Germinal center (tissue), 1 donor: ENCODE results near the gene TLK1.

Source experiments
- DNase-seq: peaks from one replicate; pipeline ENCODE4 v3.0.0; 2012; ENCODE audit warnings: mixed read lengths, low spot score

Gene TLK1

DNA sequence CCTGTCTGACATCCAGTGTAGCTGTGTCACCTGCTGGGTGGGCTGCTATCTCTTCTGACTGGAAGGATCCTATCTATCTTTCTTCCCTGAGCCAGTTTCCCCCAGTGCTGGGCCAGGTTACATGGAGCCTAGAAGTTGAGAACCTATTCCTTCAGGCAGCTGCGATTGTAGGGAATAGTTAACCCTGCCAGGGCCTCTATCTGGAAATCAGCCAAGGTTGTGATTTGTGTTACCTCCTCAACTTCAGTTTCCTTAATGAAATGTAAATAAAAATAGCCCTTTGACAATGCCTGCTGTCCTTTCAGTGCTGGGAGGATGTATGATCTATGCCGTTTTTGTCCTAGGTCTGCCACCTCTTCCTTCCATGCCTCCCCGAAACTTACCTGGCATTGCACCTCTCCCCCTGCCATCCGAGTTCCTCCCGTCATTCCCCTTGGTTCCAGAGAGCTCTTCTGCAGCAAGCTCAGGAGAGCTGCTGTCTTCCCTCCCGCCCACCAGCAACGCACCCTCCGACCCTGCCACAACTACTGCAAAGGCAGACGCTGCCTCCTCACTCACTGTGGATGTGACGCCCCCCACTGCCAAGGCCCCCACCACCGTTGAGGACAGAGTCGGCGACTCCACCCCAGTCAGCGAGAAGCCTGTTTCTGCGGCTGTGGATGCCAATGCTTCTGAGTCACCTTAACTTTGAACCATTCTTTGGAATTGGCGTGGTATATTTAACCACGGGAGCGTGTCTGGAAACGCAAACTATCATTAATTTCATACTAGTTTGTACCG is 195.1 kb downstream of the TLK1 start:
- DNase-seq: no peak

DNA sequence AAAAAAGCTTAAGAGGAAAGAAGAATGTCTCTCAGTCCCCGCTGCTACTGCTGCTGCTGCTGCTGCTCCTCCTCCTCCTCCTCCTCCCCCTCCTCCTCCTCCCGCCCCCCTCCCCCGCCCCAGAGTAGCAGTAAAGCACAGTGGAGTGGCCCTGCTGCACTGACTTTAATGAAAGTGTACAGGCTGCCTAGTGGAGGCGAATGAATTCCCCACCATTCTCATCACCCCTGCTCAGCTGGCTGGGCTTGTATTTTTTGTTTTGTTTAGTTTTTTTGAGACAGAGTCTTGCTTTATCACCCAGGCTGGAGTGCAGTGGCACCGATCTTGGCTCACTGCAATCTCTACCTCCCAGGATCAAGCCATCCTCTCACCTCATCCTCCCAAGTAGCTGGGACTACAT is 197.3 kb downstream of the TLK1 start:
- DNase-seq: no peak

- DNase-seq: no peak
Observed at GRCh38 chr2:170953941-170954340, 206.8 kb downstream of the TLK1 start.

- peak; percentile 41 for DNase-seq
Observed at GRCh38 chr2:170950221-170950761, 210.4 kb downstream of the TLK1 start.

DNA sequence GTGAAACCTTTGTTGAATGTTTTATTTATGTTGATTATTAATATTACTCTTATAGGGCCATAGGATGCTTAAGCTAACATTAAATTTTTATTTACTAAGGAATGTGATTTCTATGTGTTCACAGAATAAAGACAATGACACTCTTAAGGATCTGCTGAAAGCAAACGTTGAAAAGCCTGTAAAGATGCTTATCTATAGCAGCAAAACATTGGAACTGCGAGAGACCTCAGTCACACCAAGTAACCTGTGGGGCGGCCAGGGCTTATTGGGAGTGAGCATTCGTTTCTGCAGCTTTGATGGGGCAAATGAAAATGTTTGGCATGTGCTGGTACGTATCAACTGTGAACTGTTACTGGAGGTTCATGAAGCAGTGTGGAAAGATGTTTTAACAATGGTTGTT is 211.3 kb downstream of the TLK1 start:
- no peak for DNase-seq

DNA sequence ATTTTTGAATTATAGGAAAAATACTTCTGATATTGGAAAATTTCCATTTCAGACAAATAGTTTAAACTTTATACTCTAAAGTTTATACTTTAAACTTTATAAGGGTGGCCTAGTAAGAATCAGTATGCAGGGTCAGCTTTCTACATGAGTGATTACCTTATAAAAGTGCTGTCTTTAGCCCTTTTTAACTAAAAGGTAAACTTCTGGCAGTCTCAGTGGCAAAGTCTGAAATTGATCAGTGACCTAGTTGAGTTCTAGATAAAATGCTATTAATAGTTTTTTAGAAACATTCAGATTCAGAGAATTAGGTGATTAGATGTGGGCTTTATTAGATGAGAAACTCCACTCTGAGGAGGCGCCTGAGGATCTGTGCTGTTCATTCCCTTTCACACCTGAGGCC is 216.1 kb downstream of the TLK1 start:
- no peak for DNase-seq

DNA sequence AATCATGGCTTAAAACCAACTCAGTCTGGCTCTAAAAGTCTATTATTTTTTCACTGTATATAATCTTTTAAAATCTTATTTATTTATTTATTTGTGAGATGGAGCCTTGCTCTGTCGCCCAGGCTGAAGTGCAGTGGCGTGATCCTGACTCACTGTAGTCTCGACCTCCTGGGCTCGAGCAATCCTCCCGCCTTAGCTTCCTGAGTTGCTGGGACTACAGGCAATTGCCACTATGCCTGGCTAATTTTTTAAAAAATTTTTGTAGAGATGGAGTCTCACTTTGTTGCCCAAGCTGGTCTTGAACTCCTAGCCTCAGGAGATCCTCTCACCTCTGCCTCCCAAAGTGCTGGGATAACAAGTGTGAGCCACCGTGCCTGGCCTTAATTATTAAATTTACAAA is 217.1 kb downstream of the TLK1 start:
- DNase-seq: no peak

DNA sequence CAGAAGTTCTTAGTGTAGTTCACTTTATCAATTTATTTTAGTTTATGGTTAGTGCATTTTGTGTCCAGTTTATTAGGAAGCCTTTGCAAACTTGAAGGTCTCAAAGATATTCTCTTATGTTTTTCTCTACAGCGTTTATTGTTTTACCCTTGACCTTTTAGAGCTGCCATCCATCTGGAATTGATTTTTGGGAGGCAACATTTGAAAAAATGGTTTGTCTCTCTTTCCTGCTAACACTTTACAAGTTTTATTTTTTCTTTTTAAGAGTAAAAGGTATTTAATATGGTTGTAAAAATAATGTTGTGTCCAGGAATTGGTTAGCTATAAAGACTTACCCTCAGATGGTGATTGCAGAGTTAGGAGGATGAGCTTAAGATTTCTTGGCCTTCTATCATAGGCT is 217.7 kb downstream of the TLK1 start:
- no peak for DNase-seq

DNA sequence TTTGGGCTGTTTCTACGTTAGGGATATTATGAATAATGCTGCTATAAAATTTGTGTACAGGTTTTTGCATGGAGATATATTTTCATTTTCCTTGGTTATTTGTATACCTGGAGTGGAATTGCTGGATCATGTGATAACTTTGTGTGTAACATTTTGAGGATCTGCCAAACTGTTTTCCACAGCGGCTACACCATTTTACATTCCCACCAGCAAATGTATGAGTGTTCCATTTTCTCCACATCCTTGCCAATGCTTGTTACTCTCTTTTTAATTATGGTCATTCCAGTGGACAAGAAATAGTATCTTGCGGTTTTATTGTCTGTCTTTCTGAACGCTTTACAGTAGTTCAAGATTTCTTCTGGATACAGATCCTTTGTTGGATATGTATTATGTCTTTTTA is 218.1 kb downstream of the TLK1 start:
- no peak for DNase-seq
